GM19328 (cell line): ENCODE measurements around the gene ELFN1.

Source experiments
- ATAC-seq: cut with Tn5 transposase; IDR thresholded peaks from one replicate; pipeline ENCODE4 v1.9.1; 2021; ENCODE audit warnings: mild to moderate bottlenecking, moderate library complexity; ENCODE audit not compliant: unreplicated experiment

Gene ELFN1

DNA sequence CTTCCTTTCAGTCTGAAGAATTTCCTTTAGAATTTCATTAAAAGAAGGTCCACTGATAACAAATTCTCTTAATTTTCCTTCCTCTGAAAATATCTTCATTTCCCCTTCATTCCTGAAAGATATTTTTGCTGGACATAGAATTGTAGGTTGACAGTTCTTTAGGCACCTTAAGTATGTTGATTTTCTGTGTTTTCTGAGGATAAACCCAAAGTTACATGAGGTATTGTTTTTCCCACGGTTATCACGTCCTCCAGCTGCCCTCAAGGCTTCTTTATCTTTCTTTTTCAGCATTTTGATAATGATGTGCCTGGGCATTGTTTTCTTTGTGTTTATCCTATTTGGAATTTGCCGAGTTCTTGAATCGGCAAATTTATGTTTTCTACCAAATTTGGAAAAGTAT lies 105.3 kb downstream of the ELFN1 start:
- no peak for ATAC-seq

GRCh38 chr7:1777122-1777521 lies 107.0 kb downstream of the ELFN1 start:
- no peak for ATAC-seq

DNA sequence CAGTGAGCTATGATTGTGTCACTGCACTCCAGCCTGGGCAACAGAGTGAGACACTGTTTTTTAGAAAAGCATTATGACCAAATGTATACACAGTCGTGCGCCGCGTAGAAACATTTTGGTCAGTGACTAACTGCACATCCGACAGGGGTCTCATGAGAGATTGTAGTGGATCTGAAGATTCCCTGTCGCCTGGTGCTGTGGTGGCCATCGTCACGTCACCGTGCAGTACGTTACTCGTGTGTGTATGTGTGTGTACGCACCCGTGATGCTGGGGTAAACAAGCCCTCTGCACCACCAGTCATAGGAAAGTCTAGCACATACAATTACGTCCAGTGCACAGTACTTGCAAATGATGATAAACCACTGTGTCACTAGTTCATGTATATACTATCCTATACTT lies 109.4 kb downstream of the ELFN1 start:
- ATAC-seq, result no peak

GRCh38 chr7:1781369-1781768 lies 111.3 kb downstream of the ELFN1 start:
- no peak for ATAC-seq

GRCh38 chr7:1785839-1786238 lies 115.8 kb downstream of the ELFN1 start:
- ATAC-seq, result no peak

DNA sequence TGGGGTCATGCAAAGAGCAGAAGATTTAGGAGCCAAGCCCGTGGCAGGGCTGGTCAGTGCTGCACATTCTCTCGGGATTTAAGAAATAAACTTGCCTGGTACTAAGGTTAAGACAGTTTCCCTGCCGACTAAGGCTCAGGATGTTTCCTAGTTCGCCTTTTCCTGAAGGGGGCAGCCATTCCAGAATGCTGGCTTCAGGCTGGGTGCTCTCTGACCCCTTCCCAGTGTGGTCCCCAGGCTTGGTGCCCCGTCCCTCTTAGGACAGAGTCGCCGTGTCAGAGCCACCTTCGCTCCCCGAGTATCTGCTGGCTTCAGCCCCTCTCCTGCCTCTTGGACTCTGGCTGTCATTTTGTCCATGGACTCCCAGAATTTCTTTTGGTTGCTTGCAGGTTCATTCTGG lies 117.2 kb downstream of the ELFN1 start:
- ATAC-seq, result no peak

DNA sequence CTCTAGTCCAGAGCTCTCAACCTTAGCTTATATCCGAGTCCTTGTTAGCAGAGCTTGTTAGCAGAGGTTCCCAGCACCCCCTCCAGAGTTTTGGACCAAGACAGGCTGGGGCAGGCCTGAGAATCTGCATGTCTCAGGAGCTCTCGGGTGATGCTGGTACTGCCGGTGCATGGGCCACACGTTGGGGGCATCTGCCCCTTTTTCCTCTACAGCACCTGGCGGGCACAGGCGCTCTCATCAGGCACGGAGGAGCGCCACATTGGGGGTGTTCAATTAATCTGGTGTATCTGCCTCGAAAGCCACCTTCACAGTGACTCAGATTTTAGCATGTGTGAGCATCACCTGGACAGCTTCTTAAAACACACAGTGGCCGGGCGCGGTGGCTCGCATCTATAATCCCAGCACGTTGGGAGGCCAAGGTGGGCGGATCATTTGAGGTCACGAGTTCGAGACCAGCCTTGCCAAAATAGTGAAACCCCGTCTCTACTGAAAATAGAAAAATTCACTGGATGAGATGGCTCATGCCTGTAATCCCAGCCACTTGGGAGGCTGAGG lies 117.7 kb downstream of the ELFN1 start:
- ATAC-seq, result no peak

DNA sequence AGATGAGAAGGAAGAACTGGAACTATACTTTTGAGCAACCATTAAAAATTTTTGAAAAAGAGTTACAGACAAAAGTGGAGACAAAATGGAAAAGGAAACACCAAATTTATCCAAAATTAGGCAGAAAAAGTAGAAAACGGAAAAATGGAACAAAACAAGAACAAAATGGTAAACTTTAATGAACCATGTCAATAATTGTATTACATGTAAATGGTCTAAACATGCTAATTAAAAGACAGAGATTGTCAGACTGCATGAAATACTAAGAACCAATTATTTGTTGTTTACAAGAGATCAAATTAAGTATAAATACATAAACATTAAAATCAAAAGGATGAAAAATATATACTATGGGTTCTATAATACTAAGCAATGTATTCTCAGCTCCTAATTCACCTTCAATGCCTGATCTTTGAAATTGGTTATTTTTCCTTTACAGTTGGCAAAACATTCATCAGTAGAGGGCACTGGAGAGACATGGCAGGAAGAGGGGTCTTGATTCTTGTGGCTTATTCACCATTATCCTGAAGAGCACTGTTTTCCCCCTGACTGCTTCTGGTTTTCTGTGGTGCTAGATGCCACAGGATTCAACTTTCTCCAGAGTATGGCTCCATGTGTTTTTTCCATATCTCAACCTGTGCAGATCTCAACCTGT lies 124.9 kb downstream of the ELFN1 start:
- ATAC-seq, result no peak
